ENCODE measurements around the gene GJA10. TPM values are rescaled to one million over a fixed set of nuclear protein-coding genes. Genes with fewer than 3 reads are reported as not detected.

The GJA10 gene
- total and polyA plus RNA-seq, 4 donors, result not detected

- TF ChIP-seq, protein P1, sequence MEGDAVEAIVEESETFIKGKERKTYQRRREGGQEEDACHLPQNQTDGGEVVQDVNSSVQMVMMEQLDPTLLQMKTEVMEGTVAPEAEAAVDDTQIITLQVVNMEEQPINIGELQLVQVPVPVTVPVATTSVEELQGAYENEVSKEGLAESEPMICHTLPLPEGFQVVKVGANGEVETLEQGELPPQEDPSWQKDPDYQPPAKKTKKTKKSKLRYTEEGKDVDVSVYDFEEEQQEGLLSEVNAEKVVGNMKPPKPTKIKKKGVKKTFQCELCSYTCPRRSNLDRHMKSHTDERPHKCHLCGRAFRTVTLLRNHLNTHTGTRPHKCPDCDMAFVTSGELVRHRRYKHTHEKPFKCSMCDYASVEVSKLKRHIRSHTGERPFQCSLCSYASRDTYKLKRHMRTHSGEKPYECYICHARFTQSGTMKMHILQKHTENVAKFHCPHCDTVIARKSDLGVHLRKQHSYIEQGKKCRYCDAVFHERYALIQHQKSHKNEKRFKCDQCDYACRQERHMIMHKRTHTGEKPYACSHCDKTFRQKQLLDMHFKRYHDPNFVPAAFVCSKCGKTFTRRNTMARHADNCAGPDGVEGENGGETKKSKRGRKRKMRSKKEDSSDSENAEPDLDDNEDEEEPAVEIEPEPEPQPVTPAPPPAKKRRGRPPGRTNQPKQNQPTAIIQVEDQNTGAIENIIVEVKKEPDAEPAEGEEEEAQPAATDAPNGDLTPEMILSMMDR (IDR thresholded peaks at IDR 0.05; ENCODE audit: control extremely low read depth, extremely low read depth), result no peak
- Histone ChIP-seq H3K27ac (ENCODE audit: low read depth in 1 of 2, low read length in 1 of 2) (no peak overlapping the region), H3K36me3 (ENCODE audit: control insufficient read depth in 4 of 4, insufficient read depth in 4 of 4, low read length in 4 of 4) (no peaks in the 10 kb centered on the region), H3K4me1 (ENCODE audit: control insufficient read depth in 5 of 5, insufficient read depth in 5 of 5, low read length in 5 of 5) (no peaks in the 10 kb centered on the region), H3K9me3 (ENCODE audit: control insufficient read depth in 4 of 4, insufficient read depth in 3 of 4, low read length in 3 of 4) (peaks cover 0 to 13% (median 2%) of the 10 kb centered on the region in 4 donors), H3K27me3 (ENCODE audit: control insufficient read depth in 3 of 3, insufficient read depth in 3 of 3, low read length in 2 of 3) (no peaks in the 10 kb centered on the region), H3K4me3 (no peak overlapping the region), H3K9ac (ENCODE audit: insufficient read depth in 1 of 2, low read length in 2 of 2) (no peak overlapping the region)
- no peak for ATAC-seq (ENCODE audit: insufficient read depth, low FRiP score)
- DNase-seq, result no peak
- WGBS, 2 donors, result 82% methylated on average over 3 of the region's 3 CpGs
These were observed 23.6 kb downstream of the GJA10 start for GRCh38 chr6:89917801-89918366.

GRCh38 chr6:89921197-89921596 is 26.9 kb downstream of the GJA10 start:
- 73 to 91% methylated on average over 6 of the region's 6 CpGs for WGBS, 2 donors
- Histone ChIP-seq H3K36me3 (ENCODE audit: control insufficient read depth in 4 of 4, insufficient read depth in 4 of 4, low read length in 4 of 4) (no peaks in the 10 kb centered on the region), H3K27me3 (ENCODE audit: control insufficient read depth in 3 of 3, insufficient read depth in 3 of 3, low read length in 2 of 3) (no peaks in the 10 kb centered on the region), H3K9ac (ENCODE audit: insufficient read depth in 1 of 2, low read length in 2 of 2) (no peak overlapping the region), H3K4me1 (ENCODE audit: control insufficient read depth in 5 of 5, insufficient read depth in 5 of 5, low read length in 5 of 5) (no peaks in the 10 kb centered on the region), H3K4me3 (no peak overlapping the region), H3K9me3 (ENCODE audit: control insufficient read depth in 4 of 4, insufficient read depth in 3 of 4, low read length in 3 of 4) (peaks cover 0 to 8% (median 0%) of the 10 kb centered on the region in 4 donors), H3K27ac (ENCODE audit: low read depth in 1 of 2, low read length in 1 of 2) (no peak overlapping the region)
- DNase-seq, result no peak
- no peak for ATAC-seq (ENCODE audit: insufficient read depth, low FRiP score)
- TF ChIP-seq, protein P1 (IDR thresholded peaks at IDR 0.05; ENCODE audit: control extremely low read depth, extremely low read depth), result no peak

GRCh38 chr6:89921691-89922090 is 27.4 kb downstream of the GJA10 start:
- no peaks in the 10 kb centered on the region for H3K4me1 ChIP-seq (ENCODE audit: control insufficient read depth in 5 of 5, insufficient read depth in 5 of 5, low read length in 5 of 5)

More at GRCh38 chr6:89921691-89922090, 27.4 kb downstream of the GJA10 start:
- TF ChIP-seq, protein P1 (IDR thresholded peaks at IDR 0.05; ENCODE audit: control extremely low read depth, extremely low read depth), result no peak
- H3K27me3 ChIP-seq (ENCODE audit: control insufficient read depth in 3 of 3, insufficient read depth in 3 of 3, low read length in 2 of 3), result no peaks in the 10 kb centered on the region
- WGBS, 2 donors, result 94 to 96% methylated on average over 10 of the region's 10 CpGs
- H3K4me3 ChIP-seq, result no peak overlapping the region
- peaks cover 0 to 8% (median 0%) of the 10 kb centered on the region in 4 donors for H3K9me3 ChIP-seq (ENCODE audit: control insufficient read depth in 4 of 4, insufficient read depth in 3 of 4, low read length in 3 of 4)
- ATAC-seq (ENCODE audit: insufficient read depth, low FRiP score) (no peak), DNase-seq (no peak)
- H3K27ac ChIP-seq (ENCODE audit: low read depth in 1 of 2, low read length in 1 of 2), result no peak overlapping the region
- no peaks in the 10 kb centered on the region for H3K36me3 ChIP-seq (ENCODE audit: control insufficient read depth in 4 of 4, insufficient read depth in 4 of 4, low read length in 4 of 4)
- no peak overlapping the region for H3K9ac ChIP-seq (ENCODE audit: insufficient read depth in 1 of 2, low read length in 2 of 2)
